ENCODE measurements around the gene GRK5.

DNA sequence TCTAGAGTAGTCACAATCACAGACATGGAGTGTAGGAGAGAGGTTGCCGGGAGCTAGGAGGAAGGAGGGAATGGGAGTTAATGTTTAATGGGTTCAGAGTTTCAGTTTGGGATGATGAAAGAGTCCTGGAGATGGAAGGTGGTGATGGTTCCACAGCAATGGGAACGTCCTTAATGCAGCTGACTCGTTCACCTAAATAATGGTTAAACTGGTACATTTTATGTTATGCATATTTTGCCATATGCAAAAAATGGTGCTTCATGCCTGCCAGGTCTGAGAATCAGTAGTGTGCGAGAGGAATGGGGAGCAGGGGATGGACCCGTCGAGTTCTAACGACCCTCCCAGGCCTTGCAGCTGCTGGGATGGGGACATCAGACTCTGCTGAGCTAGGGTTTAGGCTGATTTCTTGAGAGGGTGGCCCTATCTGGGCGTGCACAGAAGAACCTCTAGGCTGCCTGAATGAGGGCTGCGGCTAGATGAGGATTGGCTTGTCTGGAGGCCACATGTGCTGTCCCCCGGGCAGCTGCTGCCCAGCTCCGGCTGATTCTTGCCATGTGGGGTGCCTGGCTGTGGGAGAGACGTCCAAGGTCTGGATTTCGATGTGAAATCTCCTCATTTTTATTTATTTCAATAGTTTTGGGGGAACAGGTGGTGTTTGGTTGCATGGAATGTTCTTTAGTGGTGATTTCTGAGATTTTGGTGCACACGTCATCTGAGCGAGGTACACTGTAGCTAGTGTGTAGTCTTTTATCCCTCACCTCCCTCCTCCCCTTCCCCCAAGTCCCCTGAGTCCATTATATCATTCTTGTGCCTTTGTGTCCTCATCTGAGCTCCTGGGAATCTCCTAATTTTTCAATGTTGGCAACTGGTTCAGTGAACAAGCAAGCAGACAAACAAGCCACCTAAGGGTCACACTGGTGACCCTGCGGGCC lies 116.0 kb downstream of the GRK5 start:
- TF ChIP-seq CTCF (IDR thresholded peaks at IDR 0.05) (no peak), POLR2A (IDR thresholded peaks at IDR 0.05) (no peak), POLR2AphosphoS5 (IDR thresholded peaks at IDR 0.05) (no peak), EP300 (IDR thresholded peaks at IDR 0.05) (no peak)

Measured in sigmoid colon (tissue), 4 donors.